ENCODE data around the gene PDPN. TPM values are rescaled to one million over a fixed set of nuclear protein-coding genes. Genes with fewer than 3 reads are reported as not detected.

The PDPN gene
- total and polyA plus RNA-seq, 2 donors from 2014 or later, result 4.6 to 7.4 TPM

- no peak for DNase-seq
- intact Hi-C loops (cut with DNase I), result no loop called here
- no peak overlapping the region for H3K27ac ChIP-seq (ENCODE audit: low read depth in 2 of 2, low read length in 2 of 2)
- no peaks in the 10 kb centered on the region for H3K27me3 ChIP-seq (ENCODE audit: control insufficient read depth, insufficient read depth, low read length)
- no peaks in the 10 kb centered on the region for H3K4me1 ChIP-seq (ENCODE audit: control insufficient read depth in 2 of 3, insufficient read depth in 2 of 3, low read depth in 1 of 3, low read length in 3 of 3)
- no peaks in the 10 kb centered on the region for H3K36me3 ChIP-seq (ENCODE audit: control insufficient read depth in 2 of 3, insufficient read depth in 3 of 3, low read length in 3 of 3)
- no peak for FAIRE-seq
- no peaks in the 10 kb centered on the region for H3K9me3 ChIP-seq (ENCODE audit: control insufficient read depth in 2 of 3, insufficient read depth in 1 of 3, low read length in 3 of 3)
- no peak for TF ChIP-seq CTCF (IDR thresholded peaks at IDR 0.05; ENCODE audit: borderline replicate concordance, extremely low read depth, insufficient read depth)
- H3K9ac ChIP-seq (ENCODE audit: low read length in 3 of 3), result no peak overlapping the region
- no peak overlapping the region for H3K4me3 ChIP-seq (ENCODE audit: low read length in 3 of 3)
Observed at GRCh38 chr1:13538832-13539231, 44.8 kb upstream of the PDPN start.

- no peak overlapping the region for H3K27ac ChIP-seq (ENCODE audit: low read depth in 2 of 2, low read length in 2 of 2)
- DNase-seq (no peak), FAIRE-seq (no peak)
- H3K27me3 ChIP-seq (ENCODE audit: control insufficient read depth, insufficient read depth, low read length), result no peaks in the 10 kb centered on the region
- H3K4me3 ChIP-seq (ENCODE audit: low read length in 3 of 3), result no peak overlapping the region
- H3K4me1 ChIP-seq (ENCODE audit: control insufficient read depth in 2 of 3, insufficient read depth in 2 of 3, low read depth in 1 of 3, low read length in 3 of 3), result no peaks in the 10 kb centered on the region
- no peaks in the 10 kb centered on the region for H3K9me3 ChIP-seq (ENCODE audit: control insufficient read depth in 2 of 3, insufficient read depth in 1 of 3, low read length in 3 of 3)
- no peak overlapping the region for H3K9ac ChIP-seq (ENCODE audit: low read length in 3 of 3)
- intact Hi-C loops (cut with DNase I), result no loop called here
- H3K36me3 ChIP-seq (ENCODE audit: control insufficient read depth in 2 of 3, insufficient read depth in 3 of 3, low read length in 3 of 3), result no peaks in the 10 kb centered on the region
- TF ChIP-seq CTCF (IDR thresholded peaks at IDR 0.05; ENCODE audit: borderline replicate concordance, extremely low read depth, insufficient read depth), result no peak
Observed at GRCh38 chr1:13539683-13540082, 43.9 kb upstream of the PDPN start.

GRCh38 chr1:13540866-13541265, 42.8 kb upstream of the PDPN start:
- intact Hi-C loops (cut with DNase I), result no loop called here
- H3K9ac ChIP-seq (ENCODE audit: low read length in 3 of 3), result no peak overlapping the region
- TF ChIP-seq CTCF (IDR thresholded peaks at IDR 0.05; ENCODE audit: borderline replicate concordance, extremely low read depth, insufficient read depth), result no peak
- FAIRE-seq (no peak), DNase-seq (peak in 4 of 5 donors; percentile 59 to 74 (median 66))
- H3K9me3 ChIP-seq (ENCODE audit: control insufficient read depth in 2 of 3, insufficient read depth in 1 of 3, low read length in 3 of 3), result no peaks in the 10 kb centered on the region
- no peak overlapping the region for H3K4me3 ChIP-seq (ENCODE audit: low read length in 3 of 3)
- no peaks in the 10 kb centered on the region for H3K36me3 ChIP-seq (ENCODE audit: control insufficient read depth in 2 of 3, insufficient read depth in 3 of 3, low read length in 3 of 3)
- no peaks in the 10 kb centered on the region for H3K4me1 ChIP-seq (ENCODE audit: control insufficient read depth in 2 of 3, insufficient read depth in 2 of 3, low read depth in 1 of 3, low read length in 3 of 3)
- no peak overlapping the region for H3K27ac ChIP-seq (ENCODE audit: low read depth in 2 of 2, low read length in 2 of 2)
- H3K27me3 ChIP-seq (ENCODE audit: control insufficient read depth, insufficient read depth, low read length), result no peaks in the 10 kb centered on the region

Data from kidney (tissue), 14 donors.